Epithelial cell of proximal tubule (primary cell): Measurements from ENCODE around the gene UNKL. TPM values are rescaled to one million over a fixed set of nuclear protein-coding genes. Genes with fewer than 3 reads are reported as not detected.

ENCODE experiments used
- DNase-seq: peaks from one replicate; pipeline ENCODE4 v3.0.0-alpha.2; 2011; ENCODE audit warnings: low read depth
- H3K4me3 ChIP-seq: 2 replicates; pipeline ENCODE4 v1.5.1; 2011; ENCODE audit warnings: low read depth, mild to moderate bottlenecking, low read length
- CTCF ChIP-seq: conservative IDR thresholded peaks from 2 replicates; pipeline ENCODE4 v1.5.1; 2012; ENCODE audit warnings: low read depth, mild to moderate bottlenecking, low read length
- total RNA-seq: library from RNA; depleted of rRNA; stranded (reverse); fragments of >200 nt; gene quantifications from 2 replicates; pipeline ENCODE4 v1.2.3, GENCODE V29; 2015

The UNKL gene
- total RNA-seq, 1 donor from 2014 or later, result 20.1 TPM

GRCh38 chr16:1380195-1380594, 34.3 kb downstream of the UNKL start:
- no peak for DNase-seq
- TF ChIP-seq CTCF, result no peak
- no peak overlapping the region for H3K4me3 ChIP-seq

DNA sequence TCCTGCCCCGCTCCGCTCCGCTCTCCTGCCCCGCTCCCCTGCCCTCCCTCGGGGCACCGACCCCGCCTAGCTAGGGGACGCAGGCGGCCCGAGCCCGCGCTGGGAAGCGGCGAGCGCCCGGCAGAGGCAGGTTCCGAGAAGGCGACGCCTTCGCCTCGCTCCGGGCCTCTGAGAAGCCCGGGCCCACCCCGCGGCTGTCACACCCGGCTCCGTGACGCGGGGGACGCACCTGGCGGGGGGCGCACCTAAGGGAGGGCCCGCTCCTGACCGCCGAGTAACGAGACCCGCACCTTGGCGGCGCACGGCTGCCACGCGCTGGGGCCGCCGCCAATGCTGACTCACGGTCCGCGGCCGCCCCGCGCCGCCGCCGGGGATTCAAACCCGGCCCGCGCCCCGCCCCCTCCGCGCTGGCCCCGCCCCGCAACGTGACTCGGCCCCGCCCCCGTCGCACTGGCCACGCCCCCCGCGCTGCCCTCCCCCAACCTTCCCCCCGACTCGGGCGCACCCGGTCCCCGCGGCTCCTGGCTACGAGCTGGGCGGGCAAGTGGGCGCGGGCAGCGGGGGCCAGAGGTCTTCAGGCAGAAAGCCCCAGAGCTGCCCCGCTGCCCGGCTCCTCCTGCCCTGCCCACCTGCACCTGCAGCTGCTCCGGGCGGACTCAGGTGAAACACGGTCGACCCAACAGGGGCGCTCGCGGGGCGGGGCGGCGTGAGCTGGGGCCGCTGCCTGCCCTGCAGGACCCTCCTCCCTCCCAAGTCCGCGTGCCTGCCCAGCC, 35.0 kb downstream of the UNKL start:
- peak overlapping the region; percentile 60 for H3K4me3 ChIP-seq
- TF ChIP-seq CTCF, result no peak
- no peak for DNase-seq

- DNase-seq, result peak; percentile 12
- peak overlapping the region; percentile 60 for H3K4me3 ChIP-seq
- TF ChIP-seq CTCF, result no peak
Measured at GRCh38 chr16:1378804-1379303, 35.6 kb downstream of the UNKL start.

GRCh38 chr16:1378087-1378803, 36.3 kb downstream of the UNKL start:
- TF ChIP-seq CTCF, result no peak
- H3K4me3 ChIP-seq, result peak overlapping the region; percentile 60
- no peak for DNase-seq

DNA sequence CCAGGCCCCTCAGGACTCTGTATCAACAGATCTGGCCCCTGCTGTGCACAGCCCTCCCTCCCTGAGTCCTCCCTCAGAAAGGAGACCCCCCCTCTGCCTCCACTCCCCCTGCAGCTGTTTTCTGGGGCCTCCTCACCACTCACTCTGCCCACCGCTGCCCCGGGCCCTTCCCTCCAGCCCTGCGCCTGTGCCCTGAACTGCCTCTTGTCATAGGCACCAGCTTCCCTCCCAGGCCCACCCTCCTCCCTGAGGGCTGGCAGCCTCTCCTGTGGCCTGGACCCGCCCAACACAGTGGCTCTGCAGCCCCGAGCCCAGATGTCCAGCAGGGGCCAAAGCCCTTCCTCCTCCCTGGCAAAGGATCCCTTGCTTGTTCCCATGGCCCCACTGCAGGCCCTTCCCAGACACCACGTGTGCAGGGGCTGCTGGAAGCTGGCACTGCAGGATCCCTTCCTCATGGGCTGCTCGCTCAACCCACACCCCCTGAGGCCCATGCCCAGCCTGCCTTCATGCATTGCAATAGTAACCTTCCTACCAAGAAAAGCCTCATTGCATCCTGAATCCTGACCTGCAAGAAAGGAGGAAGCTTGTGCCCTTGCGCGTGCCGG, 37.0 kb downstream of the UNKL start:
- H3K4me3 ChIP-seq, result no peak overlapping the region
- DNase-seq, result no peak
- TF ChIP-seq CTCF, result no peak

DNA sequence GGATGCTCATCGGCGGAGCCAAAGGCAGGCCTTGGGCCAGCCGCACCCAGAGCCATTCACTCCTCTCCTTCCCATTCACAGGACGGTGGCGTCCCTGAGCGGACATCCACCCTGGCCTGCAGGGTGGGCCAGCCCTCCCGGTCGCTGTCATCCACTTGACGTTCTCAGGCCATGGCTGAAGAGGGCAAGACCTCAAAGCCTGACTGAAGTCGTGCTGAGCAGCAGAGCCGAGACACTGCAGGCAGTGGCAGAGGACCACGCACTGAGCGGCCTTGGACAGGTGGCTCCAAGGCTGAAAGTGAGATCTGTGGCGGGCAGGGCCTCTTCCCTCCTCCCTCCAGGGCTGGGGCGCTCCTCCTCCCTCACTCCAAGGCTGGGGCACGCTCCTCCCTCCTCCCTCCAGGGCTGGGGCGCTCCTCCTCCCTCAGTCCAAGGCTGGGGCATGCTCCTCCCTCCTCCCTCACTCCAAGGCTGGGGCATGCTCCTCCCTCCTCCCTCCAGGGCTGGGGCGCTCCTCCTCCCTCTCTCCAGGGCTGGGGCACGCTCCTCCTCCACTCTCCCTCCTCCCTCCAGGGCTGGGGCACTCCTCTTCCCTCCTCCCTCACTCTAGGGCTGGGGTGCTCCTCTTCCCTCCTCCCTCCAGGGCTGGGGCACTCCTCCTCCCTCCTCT, 38.6 kb downstream of the UNKL start:
- TF ChIP-seq CTCF, result no peak
- H3K4me3 ChIP-seq, result no peak overlapping the region
- no peak for DNase-seq
